ENCODE measurements around the gene C21orf91.
A peak's percentile ranks its signal among the peaks of the same experiment; 100 is the strongest.

C21orf91 gene

DNA sequence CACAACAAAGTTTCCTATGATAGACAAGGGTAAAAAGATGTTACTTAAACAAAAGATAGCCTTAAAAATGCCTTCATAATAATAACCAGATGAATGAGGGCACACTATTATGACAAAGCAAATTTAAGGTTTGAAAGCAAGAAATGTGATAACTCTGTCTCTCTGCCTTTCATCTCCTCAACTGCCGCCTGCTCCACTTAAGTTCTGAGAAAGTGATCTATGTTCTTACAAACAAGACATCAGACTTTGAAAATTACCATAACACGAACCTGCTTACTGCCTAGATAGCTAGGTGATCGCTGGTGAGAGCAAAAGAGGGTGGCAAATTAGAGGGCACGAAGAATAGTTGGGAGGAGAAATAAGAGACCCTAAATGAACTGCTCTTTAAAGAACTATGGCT, 13.2 kb downstream of the C21orf91 start:
- peaks cover 18% of the 10 kb centered on the region for H3K4me1 Mint-ChIP-seq
- H3K27ac Mint-ChIP-seq: no peak overlapping the region
- peaks cover 34% of the 10 kb centered on the region for H3K9me3 Mint-ChIP-seq
- H3K4me3 Mint-ChIP-seq: no peak overlapping the region
- H3K36me3 Mint-ChIP-seq (ENCODE audit: low read depth): peaks cover 85% of the 10 kb centered on the region
- no peak for TF ChIP-seq CTCF (IDR thresholded peaks at IDR 0.05; ENCODE audit: unreplicated experiment in 3 of 3)
- no peaks in the 10 kb centered on the region for H3K27me3 Mint-ChIP-seq (ENCODE audit: low read depth)

DNA sequence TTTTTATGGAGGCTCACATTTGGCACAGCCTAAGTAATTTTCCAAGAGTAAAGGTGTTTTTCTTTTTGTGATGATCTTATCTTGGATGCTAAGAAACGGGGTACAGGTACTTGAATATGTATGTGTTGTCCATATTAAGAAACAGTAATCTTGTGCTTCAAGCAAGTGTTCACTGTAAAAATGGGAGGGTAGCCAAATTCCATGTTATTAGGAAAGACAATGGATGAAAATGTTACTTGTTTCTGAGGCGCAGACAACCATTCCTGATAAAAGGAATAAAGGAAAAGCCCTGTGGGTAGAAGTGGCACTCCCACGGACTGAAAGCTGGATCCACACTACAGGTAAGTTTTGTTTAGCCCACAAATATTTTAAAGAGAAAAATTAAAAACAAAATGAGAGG, 15.6 kb downstream of the C21orf91 start:
- no peak overlapping the region for H3K4me3 Mint-ChIP-seq
- H3K9me3 Mint-ChIP-seq: peaks cover 19% of the 10 kb centered on the region
- H3K36me3 Mint-ChIP-seq (ENCODE audit: low read depth): peaks cover 64% of the 10 kb centered on the region
- peaks cover 24% of the 10 kb centered on the region for H3K4me1 Mint-ChIP-seq
- no peak for TF ChIP-seq CTCF (IDR thresholded peaks at IDR 0.05; ENCODE audit: unreplicated experiment in 3 of 3)
- H3K27me3 Mint-ChIP-seq (ENCODE audit: low read depth): no peaks in the 10 kb centered on the region
- no peak overlapping the region for H3K27ac Mint-ChIP-seq

- Mint-ChIP-seq H3K36me3 (ENCODE audit: low read depth) (peaks cover 55% of the 10 kb centered on the region), H3K4me1 (peaks cover 24% of the 10 kb centered on the region), H3K27ac (peak overlapping the region; percentile 27 to 58 (median 29)), H3K9me3 (peaks cover 11% of the 10 kb centered on the region), H3K27me3 (ENCODE audit: low read depth) (no peaks in the 10 kb centered on the region), H3K4me3 (no peak overlapping the region)
- TF ChIP-seq CTCF (IDR thresholded peaks at IDR 0.05; ENCODE audit: unreplicated experiment in 3 of 3): no peak
These were observed 16.6 kb downstream of the C21orf91 start for GRCh38 chr21:17802572-17802971.

GRCh38 chr21:17799414-17800164, 19.6 kb downstream of the C21orf91 start:
- no peak overlapping the region for H3K27ac Mint-ChIP-seq
- no peaks in the 10 kb centered on the region for H3K9me3 Mint-ChIP-seq
- no peaks in the 10 kb centered on the region for H3K27me3 Mint-ChIP-seq (ENCODE audit: low read depth)
- H3K4me1 Mint-ChIP-seq: peaks cover 24% of the 10 kb centered on the region
- peaks cover 49% of the 10 kb centered on the region for H3K36me3 Mint-ChIP-seq (ENCODE audit: low read depth)
- H3K4me3 Mint-ChIP-seq: no peak overlapping the region
- TF ChIP-seq CTCF (IDR thresholded peaks at IDR 0.05; ENCODE audit: unreplicated experiment in 3 of 3): no peak

DNA sequence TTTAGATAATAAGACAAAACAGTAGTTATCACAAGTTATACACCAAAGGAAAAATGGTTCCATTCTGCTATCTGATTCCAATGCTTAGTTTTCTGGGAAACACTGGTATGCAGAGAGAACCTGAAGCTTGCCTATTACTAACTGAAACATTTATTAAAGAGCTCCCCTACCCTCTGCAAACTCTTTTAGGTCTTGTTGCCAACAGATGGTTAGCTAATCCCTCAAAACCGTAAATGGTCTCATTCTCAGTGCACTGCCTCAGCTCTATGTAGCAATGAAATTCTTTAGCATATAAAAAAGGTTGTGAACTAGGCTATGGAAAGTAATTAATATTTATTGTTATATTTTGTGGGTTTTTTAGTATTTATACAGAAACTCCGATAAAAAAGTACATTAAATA, 20.4 kb downstream of the C21orf91 start:
- H3K4me3 Mint-ChIP-seq: no peak overlapping the region
- H3K27ac Mint-ChIP-seq: no peak overlapping the region
- H3K27me3 Mint-ChIP-seq (ENCODE audit: low read depth): no peaks in the 10 kb centered on the region
- H3K4me1 Mint-ChIP-seq: peaks cover 21% of the 10 kb centered on the region
- no peak for TF ChIP-seq CTCF (IDR thresholded peaks at IDR 0.05; ENCODE audit: unreplicated experiment in 3 of 3)
- H3K9me3 Mint-ChIP-seq: no peaks in the 10 kb centered on the region
- peaks cover 43% of the 10 kb centered on the region for H3K36me3 Mint-ChIP-seq (ENCODE audit: low read depth)

- H3K9me3 Mint-ChIP-seq: no peaks in the 10 kb centered on the region
- TF ChIP-seq CTCF (IDR thresholded peaks at IDR 0.05; ENCODE audit: unreplicated experiment in 3 of 3): no peak
- peaks cover 16% of the 10 kb centered on the region for H3K4me1 Mint-ChIP-seq
- H3K27ac Mint-ChIP-seq: no peak overlapping the region
- H3K27me3 Mint-ChIP-seq (ENCODE audit: low read depth): no peaks in the 10 kb centered on the region
- H3K4me3 Mint-ChIP-seq: no peak overlapping the region
- H3K36me3 Mint-ChIP-seq (ENCODE audit: low read depth): peaks cover 44% of the 10 kb centered on the region
These were observed 21.2 kb downstream of the C21orf91 start for GRCh38 chr21:17797967-17798366.
